Renal cortex interstitium (tissue), 11 donors: ENCODE data around the gene RGL2. TPM values are rescaled to one million over a fixed set of nuclear protein-coding genes. Genes with fewer than 3 reads are reported as not detected.

Experiments used
- DNase-seq, 11 donors: peaks; one replicate each; pipeline ENCODE4 v3.0.0-alpha.2; 2013; ENCODE audit warnings: low read depth in 9 of 11, low spot score in 4 of 11; ENCODE audit errors: extremely low read depth in 1 of 11
- polyA plus RNA-seq, 3 donors: library from polyadenylated mRNA; unstranded; fragments of 120-200 nt; gene quantifications; one replicate each; pipeline ENCODE4 v1.2.1, GENCODE V29; 2013; ENCODE audit not compliant: insufficient read length in 3 of 3

Gene RGL2
- polyA plus RNA-seq, 3 donors = 103 to 134 (median 113) TPM

DNA sequence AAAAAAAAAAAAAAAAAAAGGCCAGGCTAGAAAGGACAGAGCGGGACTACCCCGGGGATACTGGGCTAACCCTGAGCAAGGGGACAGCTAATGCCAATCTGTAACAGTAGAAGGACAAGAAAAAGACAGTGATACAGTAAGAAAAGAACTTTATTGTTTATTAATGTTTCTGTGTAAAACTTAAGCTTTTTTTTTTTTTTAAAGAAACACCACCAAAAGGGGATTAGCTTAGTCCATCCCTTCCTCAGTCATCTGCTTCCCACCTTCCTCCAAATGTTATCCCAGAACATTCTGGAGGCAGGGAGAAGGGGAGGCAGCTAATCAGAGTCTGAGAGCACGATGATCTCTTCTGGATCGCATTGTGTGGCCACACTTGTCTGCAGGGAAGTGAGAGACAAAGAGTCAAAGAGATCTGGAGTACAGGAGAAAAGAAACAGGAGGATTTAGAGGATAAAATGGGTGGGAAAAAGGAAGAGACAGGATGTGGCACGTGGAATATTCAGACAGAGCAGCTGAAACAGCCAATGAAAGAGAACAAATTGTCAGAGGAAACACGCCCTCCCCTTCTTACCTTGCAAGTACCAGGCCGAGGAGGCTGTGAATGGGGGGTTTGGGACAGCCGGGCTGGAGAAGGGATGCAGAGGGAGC lies 19.8 kb upstream of the RGL2 start:
- DNase-seq = no peak

DNA sequence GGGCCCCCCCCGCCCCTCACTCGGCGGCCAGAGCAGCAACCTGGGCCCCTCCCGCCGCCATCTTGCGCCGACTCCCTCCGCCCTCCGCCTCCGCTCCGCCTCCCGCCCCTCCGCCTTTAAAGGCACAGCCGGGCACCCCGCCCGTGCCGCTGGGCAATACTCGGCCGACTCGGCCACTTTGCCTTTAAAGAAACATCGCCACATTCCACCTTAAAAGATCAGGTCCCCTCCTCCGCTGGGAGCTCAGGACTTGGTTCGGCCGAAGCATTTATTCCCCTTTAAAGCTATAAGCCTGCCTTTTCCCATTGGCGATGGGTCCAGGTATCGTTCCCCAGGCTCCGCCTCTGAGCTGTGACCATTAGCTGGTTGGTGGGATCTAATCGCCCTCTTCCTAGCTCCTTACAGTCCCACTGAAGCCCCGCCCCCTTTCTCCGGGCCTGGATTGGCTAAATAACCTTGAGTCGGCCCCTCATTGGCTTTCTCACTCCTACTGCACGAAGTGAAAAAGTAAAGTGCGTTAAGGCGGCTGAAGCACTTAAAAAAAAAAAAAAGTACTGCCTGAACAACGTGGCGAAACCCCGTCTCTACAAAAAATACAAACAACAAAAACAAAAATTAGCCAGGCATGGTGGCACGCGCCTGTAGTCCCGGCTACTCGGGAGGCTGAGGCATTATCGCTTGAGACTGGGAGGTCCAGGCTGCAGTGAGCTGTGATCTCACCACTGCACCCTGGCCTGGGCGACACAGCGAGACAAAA lies 19.1 kb upstream of the RGL2 start, which contains the start of gene ZBTB22:
Gene ZBTB22, minus strand, starts transcription at position 76 of the 757 bp plus-strand sequence. CDS start 828 bp downstream, outside the sequence.
- DNase-seq = peak; percentile 96 to 100 (median 99)

DNA sequence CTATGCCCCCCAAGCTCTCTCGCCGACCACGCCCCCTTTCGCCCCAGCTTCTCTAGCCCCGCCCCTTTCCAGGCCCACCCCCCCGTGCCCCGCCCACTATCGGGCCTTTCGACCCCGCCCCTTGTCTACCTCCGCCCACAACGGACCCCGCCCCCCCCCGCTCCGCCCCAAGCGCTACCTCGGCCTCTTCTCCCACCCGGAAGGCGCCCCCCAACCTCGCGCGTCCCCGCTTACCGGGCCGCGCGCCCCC lies 18.6 kb upstream of the RGL2 start:
- DNase-seq = peak in 1 of 11 donors; percentile 16

DNA sequence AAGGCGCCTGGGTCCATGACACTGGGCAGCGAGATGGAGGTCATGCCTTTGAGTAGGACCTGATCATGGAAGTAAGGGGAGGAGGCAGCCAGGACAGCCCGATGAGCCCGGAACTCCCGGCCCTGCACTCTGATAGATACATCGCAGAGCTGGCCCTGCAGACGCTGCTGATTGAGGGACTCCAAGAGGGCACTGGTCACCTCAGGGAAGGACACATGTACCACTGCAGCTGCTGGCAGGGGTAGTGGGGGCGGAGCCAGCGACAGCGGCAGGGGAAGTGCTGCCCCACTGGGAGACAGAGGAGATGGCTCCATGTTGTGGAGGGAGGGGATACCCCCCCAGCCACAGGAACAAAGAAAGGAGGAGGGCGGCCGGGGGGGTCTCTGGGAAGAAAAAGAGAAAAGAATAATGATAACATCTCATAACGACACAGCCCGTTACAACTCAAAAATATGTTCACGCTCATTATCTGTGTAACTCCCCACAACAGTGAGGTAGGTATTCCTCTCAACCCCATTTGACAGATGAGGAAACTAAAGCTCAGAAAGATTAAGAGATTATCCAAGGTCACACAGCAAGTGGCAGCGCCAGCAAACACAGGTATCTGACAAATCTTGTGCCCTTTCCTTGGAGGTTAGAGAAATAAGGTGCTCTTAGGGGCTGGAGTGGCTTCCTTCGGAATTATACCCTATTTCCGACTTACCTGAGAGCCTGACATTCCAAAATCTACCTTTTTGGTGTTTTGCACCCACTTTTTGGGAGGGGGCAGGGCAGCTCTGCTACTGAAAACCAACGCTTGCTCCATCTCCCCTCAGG lies 18.1 kb upstream of the RGL2 start:
- no peak for DNase-seq

DNA sequence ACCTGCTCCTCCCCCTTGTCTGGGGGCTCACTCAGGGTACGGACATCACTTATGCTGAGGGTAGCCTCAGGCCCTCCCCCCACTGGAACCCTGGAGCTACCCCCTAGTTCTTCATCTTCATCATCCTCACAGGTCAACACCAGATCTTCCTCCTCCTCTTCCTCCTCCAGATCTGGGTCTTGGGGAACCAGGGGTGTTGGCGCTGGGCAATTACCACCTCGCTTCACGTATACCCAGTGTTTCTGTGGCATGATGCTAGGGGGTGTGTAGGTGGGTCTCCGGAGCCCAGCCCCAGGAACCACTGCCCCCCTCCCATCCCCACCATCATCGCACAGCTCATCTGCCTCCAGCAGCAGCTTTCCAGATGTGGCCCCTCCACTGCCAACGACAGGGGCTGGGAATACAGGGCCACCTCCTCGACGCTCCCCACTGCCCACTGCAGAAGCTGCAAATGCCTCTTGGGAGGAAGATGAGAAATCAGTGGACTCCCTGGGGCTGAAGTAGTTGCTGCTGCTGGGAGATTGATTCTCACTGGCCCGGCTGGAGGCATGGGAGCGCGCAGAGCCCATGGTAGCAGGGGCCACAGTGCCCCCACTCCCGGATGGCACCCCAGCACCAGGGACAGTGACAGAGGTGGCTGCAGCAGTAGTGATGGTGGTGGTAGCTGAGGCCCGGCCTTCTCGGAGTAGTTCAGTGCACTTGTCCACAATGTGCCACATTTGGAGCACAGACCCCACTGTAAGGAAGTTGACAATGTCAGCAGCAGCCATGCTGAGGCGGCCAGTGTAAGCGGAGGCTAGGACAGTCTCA lies 17.3 kb upstream of the RGL2 start:
- DNase-seq = no peak

DNA sequence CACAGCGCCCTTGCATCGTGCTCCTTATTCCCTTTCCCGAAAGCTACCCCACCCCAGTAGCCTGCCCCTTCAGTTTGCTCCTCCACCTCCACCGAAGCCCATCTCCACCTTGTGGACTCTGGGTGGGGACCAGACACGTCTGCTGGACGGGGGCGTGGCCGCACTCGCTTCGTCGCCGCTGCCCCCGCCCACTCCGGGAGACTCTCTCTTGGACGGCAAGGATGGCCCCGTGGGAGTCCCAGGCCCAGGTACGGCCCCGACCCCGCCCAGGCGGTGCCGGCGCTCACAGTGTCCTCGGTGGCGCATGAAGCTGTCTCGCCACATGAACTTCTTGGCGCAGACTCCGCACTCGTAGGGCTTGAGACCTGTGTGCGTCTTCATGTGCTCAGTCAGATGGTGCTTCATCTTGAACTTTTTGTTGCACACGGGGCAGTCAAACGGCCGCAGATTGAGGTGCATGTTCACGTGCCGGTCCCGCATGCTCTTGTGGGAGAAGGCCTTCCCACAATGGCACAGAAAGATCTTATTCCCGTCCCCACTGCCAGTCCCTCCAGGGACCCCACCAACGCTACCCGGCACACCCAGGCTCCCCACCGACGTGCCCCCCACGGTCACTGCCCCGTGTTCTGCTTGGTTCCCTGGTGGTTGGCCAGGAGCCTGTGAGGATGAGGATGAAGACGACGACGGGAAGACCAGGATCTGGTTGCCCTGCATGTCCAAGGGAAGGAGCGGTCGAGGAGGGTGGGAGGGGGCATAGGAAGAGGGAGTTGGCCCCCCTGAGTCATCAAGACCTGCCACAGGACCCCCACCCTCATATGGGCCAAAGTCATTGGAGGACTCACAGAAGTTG lies 16.4 kb upstream of the RGL2 start:
- DNase-seq = no peak

DNA sequence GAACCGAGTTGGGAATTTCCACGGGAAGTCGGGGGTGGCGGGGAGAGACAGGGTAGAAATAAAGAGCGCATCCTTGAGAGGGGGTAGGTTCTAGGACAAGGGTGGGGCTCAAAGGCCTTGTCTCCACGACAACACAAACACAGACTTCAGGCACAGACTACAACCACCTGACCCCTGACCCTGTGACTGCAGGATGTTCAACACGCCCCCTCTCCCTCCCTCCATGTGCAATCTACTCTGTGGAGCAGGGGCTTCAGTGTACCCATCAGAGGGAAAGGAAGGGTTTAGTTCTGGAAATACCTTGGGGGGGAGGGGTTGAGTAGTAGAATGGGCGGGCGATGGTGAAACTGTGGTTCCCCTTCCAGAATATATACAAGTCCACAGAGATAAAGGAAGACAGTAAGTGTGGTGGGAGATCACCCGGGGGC lies 15.8 kb upstream of the RGL2 start:
- peak in 3 of 11 donors; percentile 60 to 73 (median 69) for DNase-seq

DNA sequence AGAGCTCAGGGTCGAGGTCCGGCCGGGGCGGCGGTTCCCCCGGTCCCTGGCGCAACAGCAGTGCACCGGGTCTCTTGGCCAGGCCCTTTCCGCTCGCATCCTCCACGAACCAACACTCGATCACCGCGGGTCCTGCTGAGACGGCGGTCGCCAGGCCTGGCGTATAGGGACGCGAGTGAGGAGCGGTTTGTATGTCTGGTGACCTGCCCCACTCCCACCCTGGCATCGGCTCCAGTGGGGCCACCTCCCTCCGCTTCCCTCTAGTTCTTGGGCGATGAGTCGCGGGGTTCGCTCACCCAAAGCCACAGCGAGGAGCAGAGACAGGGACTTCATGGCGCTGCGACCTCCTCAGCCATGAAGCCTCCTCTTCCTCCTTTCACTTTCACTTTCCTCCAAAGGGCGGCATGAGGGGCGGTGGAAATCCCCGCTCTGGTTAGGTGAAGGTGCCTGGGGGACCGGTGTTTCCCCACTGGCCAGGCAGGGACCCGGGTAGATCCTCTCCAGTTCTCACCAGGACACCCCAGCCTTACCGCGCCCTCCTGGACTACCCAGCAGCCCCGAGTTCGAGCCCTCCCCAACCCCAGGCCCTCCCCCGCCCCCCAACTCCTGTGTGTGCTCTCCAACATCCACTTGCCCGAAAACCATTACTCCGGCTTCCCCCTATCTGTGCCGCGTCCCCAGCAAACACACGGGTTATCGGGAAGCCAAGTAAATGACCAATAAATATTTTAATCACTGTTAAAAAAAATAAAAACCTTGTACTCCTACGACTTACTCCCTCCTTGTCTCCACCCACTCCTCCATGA lies 15.2 kb upstream of the RGL2 start, which contains the start of gene TAPBP:
Gene TAPBP, minus strand, starts transcription at position 370 of the 806 bp plus-strand sequence. Its CDS starts 37 bp downstream, at position 333.
- peak in 2 of 11 donors; percentile 53 to 56 for DNase-seq

DNA sequence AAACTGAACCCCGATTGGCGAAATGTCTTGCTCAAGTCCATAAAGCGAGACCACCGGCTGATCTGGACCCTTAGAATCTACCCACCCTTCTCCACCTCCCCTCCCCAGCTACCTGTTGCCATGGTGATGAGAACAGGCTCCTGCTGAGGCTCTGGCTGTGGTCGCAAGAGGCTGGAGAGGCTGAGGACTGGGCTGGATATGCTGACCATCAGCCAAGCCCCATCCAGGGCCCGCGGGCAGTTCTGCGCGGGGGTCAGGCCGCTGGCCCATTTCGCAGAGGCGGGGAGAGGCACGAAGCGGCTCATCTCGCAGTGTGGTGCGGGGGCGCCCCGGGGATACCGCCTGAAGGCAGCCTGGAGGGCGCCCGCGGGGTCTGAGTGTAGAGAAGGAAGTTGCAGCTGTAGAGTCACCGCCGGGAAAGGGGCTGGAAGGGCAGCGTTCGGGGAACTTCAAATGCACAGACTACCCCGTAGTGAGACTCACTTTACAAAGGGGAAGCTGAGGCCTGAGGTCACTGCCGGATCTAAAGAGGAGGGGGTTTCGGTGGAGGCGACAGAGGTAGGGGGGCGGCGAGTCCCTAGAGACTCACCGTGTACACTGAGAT lies 14.5 kb upstream of the RGL2 start:
- DNase-seq = peak in 1 of 11 donors; percentile 18

DNA sequence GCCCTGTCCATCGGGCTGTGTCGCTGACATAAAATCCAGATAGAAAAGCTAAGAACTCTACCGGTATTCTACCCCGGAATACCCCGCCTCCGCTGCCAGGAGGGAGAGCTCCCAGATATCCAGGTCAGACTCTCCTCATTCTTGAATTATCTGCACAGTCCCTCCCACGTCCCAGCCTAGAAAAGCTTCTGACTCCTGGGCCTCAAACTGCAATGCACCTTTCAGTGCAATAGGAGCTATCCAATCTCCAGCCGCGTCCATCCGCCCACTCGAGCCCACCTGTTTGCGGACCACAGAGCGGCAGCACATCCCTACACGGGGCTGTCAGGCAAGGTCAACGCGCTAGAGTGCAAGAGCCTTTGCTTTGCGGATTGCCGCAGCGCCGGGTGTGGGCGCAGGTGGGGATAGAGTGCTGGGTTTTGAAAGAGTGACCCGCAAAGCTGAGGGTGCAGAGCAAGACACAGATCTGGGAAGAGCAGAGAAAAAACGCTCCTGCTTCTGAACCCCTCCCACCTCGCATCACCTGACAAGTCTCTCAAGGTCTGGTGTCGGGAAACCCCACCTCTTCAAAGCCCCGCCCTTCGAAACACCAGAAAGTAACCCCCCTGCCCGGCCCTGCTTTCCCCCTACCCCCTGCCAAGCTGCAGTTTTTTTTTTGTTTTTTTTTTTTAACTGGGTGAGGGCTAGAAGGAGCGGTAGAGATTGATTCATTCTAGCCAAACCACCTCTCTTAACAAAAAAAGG lies 13.8 kb upstream of the RGL2 start:
- peak in 1 of 11 donors; percentile 59 for DNase-seq

DNA sequence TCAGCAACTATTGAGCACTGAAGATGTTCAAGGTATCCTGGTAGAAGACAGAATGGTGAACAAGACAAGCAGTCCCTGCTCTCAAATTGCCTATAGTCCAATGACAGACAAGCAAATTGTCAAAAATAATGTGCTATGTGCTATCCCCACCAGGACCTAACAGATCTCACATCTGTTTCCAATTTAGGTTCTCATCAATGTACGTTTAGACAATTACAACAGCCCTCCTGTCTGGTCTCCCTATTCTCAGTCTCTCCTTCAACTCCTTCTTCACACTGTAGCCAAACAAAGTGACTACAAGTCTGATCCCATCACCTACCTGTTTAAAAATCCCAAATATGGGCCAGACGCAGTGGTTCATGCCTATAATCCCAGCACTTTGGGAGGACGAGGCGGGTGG lies 7.6 kb upstream of the RGL2 start:
- no peak for DNase-seq

DNA sequence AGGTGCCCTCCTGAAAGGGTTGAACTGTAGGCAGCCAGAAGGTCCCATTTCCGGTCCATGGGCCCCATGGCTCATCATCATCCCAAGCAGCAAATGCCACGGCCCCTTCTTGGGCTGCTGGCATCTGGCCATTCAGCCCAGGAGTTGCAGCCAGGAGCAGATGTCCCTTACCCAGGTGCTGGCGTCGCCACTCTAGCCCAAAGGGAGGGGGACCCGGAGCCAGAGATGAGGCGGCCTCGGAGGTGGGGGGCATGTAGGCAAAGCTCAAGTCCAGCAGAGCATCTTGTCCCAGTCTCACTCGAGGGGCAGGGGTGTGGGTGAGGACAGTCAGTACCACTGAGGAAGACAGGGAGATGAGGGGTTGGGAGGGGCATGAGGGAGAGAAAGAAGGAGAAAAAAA lies 6.3 kb upstream of the RGL2 start:
- no peak for DNase-seq

DNA sequence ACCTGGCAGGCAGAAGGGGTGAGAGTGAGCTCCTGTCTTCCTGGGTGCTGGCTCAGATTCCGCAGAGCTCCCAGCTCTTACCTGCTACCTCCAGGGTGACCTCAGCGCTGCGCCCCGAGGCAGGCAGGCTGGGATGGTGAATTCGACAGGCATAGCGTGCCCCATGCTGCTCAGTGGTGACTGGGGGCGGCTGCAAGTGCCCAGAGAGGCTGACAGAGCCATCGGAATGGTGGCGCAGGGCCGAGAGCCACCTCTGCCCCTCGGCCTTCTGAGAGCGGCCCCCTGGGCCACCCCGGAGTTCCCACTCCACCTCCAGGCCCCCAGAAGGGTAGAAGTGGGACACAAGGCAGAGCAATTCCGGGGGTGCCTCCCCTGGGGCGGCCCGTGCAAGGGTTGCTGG lies 5.5 kb upstream of the RGL2 start:
- no peak for DNase-seq

DNA sequence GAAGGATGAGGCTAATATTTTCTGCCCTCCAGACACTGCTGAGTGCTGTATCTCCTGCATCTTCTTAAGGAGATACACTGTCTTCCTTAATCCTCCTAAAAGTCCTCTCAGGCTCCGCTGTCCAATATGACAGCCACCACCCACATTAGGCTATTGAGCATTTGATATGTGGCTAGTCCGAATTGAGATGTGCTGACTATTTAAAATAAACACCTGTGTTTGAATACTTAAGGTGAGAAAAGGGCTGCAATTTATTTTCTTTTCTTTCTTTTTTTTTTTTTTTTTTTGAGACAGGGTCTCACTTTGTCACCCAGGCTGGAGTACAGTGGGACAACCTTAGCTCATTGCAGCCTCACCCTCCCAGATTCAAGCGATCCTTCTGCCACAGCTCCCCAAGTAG lies 3.1 kb upstream of the RGL2 start:
- no peak for DNase-seq

DNA sequence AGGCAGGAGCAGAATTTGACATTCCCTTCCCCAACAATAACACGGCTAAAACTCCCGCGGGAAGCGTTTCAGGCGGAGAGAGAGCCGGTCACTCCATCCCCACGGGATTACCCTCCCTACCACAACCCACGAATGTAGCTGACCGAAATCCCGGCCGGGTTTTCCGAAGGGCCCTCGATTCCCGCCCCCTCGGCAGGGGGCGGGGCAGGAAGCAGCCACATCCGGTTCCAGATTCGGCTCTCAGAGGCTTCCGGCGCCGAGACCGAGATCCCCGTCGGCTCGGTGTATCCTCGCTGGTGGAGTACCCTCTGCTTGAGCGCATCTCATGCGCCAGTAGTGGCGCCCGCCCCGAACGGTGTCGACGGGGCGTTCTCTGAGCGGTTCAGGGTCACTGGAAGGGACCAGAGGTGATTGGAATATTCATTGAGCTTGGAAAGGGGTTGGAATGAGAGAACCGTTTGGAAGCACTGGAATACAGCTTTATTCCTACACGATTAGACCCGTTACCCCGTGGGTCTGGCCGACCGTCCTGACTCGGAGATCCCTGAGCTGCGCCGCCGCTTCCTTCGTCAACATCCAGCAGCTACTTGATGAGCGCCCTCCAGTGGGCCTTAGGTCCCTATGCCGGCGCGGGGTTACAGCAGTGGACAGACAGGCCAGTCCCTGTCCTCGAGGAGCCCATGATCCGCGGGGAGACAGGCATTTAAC lies 649 bp upstream of the RGL2 start:
- DNase-seq = peak in 8 of 11 donors; percentile 75 to 93 (median 88)
